ENCODE data around the gene RPS6KA1.
A peak's percentile ranks its signal among the peaks of the same experiment; 100 is the strongest.
"Not testable (repeated sequence)": the region's sequence is repeated elsewhere in the genome, so short reads cannot be mapped to it uniquely, and the experiment has no call there.

Gene RPS6KA1

DNA sequence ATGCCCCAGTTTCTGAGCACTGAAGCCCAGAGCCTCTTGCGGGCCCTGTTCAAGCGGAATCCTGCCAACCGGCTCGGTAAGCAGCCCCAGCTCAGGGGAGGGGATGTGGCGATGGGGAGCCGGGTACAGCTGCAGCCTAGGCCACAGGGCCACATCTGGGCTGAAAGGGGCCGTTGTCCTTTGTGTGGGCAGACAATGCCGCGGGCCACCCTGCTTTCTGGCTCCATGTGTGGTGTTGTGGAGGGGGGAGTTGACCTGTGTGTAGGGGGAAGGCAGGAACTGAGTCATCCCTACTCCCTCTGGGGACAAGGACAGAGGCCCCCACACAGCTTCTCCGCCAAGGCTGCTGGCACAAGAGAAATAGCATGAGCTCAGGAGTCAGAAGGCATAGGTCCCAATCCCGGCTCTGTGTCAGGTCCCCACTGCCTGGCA is 26.0 kb downstream of the RPS6KA1 start:
- DNase-seq (ENCODE audit: low spot score) = peak; percentile 33

DNA sequence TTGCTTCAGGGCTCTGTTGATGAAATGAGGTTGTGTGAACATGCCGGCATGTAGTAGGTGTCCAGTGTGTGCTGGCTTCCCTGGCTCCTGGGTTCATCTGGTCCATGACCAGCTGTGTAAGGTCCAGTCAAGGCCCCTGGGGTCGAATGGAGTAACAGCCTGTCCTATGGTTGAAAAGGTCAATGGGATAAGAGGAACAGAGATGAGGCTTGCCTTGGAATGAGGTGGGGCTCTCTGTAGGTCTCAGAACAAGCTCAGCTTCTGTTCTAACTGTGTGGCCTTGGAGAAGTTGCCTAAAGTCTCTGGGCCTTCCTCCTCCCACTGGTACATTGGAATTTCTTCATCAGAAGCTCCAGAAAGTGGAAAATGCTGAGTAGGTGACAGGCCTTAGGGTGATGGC is 26.6 kb downstream of the RPS6KA1 start:
- no peak for DNase-seq (ENCODE audit: low spot score)

- no peak for DNase-seq (ENCODE audit: low spot score)
Measured at GRCh38 chr1:26557008-26557407, 27.4 kb downstream of the RPS6KA1 start.

GRCh38 chr1:26558685-26559048 is 29.1 kb downstream of the RPS6KA1 start:
- DNase-seq (ENCODE audit: low spot score) = no peak

DNA sequence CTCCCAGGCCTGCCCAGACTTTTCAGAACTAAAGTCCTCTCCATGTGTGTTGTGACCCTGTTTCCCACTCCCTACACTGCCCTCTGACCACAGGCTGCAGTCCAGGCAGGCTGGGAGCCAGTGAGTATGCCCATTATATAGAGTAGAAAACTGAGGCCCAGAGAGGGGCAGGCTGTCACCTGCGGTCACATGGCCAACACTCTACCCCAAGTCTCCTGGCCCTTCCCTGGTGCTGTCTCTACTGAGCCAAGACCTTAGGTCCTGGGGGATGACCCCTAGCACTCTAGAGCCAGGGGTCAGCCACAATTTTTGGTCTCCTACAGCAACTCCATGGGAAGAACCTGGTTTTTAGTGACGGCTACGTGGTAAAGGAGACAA is 30.8 kb downstream of the RPS6KA1 start:
- DNase-seq (ENCODE audit: low spot score) = no peak

- no peak for DNase-seq (ENCODE audit: low spot score)
Measured at GRCh38 chr1:26570287-26570686, 40.7 kb downstream of the RPS6KA1 start.

DNA sequence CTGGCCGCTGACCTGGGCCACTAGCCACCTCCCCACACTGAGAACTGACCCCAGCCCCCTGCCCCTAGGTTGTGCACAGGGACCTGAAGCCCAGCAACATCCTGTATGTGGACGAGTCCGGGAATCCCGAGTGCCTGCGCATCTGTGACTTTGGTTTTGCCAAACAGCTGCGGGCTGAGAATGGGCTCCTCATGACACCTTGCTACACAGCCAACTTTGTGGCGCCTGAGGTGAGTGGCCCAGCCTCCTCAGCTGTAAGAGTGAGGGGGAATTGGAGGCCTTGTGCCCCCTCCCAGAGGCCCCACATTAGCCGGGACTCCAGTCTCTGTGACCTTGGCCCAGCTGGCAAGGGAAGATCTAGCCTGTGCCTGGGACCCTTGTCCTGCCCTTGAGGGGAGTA is 41.8 kb downstream of the RPS6KA1 start:
- DNase-seq (ENCODE audit: low spot score) = no peak

GRCh38 chr1:26574018-26574417 is 44.5 kb downstream of the RPS6KA1 start:
- DNase-seq (ENCODE audit: low spot score) = no peak

- no peak for DNase-seq (ENCODE audit: low spot score)
Measured at GRCh38 chr1:26574719-26575251, 45.2 kb downstream of the RPS6KA1 start.

DNA sequence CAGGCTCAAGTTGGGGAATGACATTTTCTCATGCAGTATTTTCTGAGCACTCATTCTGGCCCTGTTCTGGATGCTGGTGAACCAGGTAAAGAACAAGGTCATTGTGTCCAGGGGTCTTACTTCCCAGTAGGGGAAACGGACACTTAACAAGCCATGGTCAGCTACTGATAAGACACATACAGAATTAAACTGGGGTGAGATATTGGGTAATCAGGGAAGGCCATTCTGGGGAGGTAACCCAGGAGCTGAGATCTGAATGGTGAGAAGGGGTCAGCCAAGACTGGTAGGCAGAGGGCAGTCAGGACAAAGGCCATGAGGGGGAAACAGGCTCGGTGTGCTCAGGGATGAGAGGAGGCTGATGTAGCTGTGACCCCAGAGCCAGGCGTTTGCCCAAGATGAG is 45.8 kb downstream of the RPS6KA1 start:
- no peak for DNase-seq (ENCODE audit: low spot score)

- DNase-seq (ENCODE audit: low spot score) = no peak
Measured at GRCh38 chr1:26578167-26578566, 48.6 kb downstream of the RPS6KA1 start.

DNA sequence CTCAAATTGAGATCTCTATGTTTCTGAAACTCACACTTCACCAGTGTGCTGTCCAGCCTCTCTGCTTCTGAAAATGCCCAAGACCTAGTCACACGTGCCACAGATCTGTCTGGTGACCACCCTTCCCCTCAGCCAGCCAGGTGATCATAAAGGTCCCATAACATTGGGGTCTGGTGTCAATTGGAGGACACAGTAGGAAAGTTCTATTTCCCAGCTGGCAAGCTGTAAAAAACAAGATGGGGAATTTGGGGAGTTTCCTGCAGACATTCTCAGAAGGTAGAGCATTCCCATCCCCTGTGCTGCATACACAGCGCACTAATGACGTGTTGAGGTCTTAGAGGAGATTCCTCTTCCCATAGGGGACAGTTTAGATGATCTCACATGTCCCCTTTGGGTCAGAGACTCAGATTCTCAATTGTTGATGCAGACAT is 50.1 kb downstream of the RPS6KA1 start:
- no peak for DNase-seq (ENCODE audit: low spot score)

DNA sequence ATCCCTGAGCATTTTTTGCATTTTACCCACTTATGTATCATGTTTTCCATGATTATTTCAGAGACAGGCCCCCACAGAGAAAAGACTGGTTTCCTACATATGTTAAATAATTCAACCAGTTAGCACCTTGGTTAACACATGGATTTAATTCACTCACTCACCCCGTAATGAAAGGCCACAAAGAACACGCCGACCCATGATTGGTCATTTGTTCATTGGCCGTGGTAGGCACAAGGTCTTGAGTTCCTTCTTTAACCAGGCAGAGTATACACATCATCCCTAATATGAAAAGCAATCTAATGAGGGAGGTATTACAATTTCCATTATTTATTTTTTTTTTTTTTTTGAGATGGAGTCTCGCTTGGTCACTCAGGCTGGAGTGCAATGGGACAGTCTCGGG is 50.6 kb downstream of the RPS6KA1 start:
- DNase-seq (ENCODE audit: low spot score) = no peak

GRCh38 chr1:26581287-26581651 is 51.7 kb downstream of the RPS6KA1 start:
- DNase-seq (ENCODE audit: low spot score) = no peak

- DNase-seq (ENCODE audit: low spot score) = no peak
Measured at GRCh38 chr1:26582053-26582835, 52.7 kb downstream of the RPS6KA1 start.

- no peak for DNase-seq (ENCODE audit: low spot score)
Measured at GRCh38 chr1:26582836-26583460, 53.4 kb downstream of the RPS6KA1 start.

GRCh38 chr1:26583646-26584485 is 54.3 kb downstream of the RPS6KA1 start:
- DNase-seq (ENCODE audit: low spot score) = peak; percentile 12

- DNase-seq (ENCODE audit: low spot score) = not testable (repeated sequence)
Measured at GRCh38 chr1:26584588-26584987, 55.0 kb downstream of the RPS6KA1 start.

- no peak for DNase-seq (ENCODE audit: low spot score)
Measured at GRCh38 chr1:26585471-26585870, 55.9 kb downstream of the RPS6KA1 start.

GRCh38 chr1:26593385-26593784 is 63.8 kb downstream of the RPS6KA1 start:
- DNase-seq (ENCODE audit: low spot score) = no peak

GRCh38 chr1:26594593-26594992 is 65.0 kb downstream of the RPS6KA1 start:
- DNase-seq (ENCODE audit: low spot score) = not testable (repeated sequence)

GRCh38 chr1:26597629-26598039 is 68.1 kb downstream of the RPS6KA1 start:
- DNase-seq (ENCODE audit: low spot score) = peak; percentile 53

DNA sequence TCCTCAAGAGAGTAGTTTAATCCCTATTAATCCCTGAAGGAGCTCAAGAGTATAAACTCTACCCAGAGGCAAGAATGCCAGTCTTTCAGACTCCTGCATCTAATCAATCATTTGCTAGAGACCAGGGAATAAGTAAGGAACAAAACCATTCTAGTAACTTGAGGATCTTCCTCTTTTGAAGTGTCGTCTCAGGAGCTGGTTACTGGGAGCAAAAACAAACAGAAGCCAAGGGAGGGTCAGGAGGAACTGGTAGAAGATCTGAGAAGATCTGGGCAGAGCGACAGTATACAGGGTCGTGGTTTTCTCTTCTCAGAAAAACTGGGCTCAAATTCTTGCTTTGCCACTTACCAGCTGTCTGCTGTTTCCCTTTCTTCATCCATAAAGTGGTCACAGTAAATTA is 69.3 kb downstream of the RPS6KA1 start:
- no peak for DNase-seq (ENCODE audit: low spot score)
